HepG2 (cell line): Measurements from ENCODE around the gene TEX19. TPM values are rescaled to one million over a fixed set of nuclear protein-coding genes. Genes with fewer than 3 reads are reported as not detected.

Experiments used
- GMEB2 ChIP-seq: IDR thresholded peaks from 2 replicates; pipeline ENCODE4 v1.6.1; 2016; ENCODE audit warnings: missing biosample characterization, missing genetic modification reagents, low read depth
- KDM3A ChIP-seq: IDR thresholded peaks from 2 replicates; pipeline ENCODE4 v1.6.1; 2018; ENCODE audit warnings: low read depth, missing compliant biosample characterization
- KMT2B ChIP-seq: IDR thresholded peaks from 2 replicates; pipeline ENCODE4 v1.6.1; 2016; ENCODE audit warnings: missing genetic modification reagents, missing compliant biosample characterization
- SMYD3 ChIP-seq: sonication (generic); formaldehyde crosslinking; IDR thresholded peaks from 2 replicates; pipeline ENCODE4 v1.8.1; 2023; ENCODE audit warnings: mild to moderate bottlenecking, missing genetic modification reagents
- TAF15 ChIP-seq: fragments of 200-400 bp; formaldehyde crosslinking; IDR thresholded peaks from one replicate; pipeline ENCODE4 v1.6.1; 2018; ENCODE audit warnings: mild to moderate bottlenecking, low read depth, low read length; ENCODE audit not compliant: poor library complexity, severe bottlenecking
- ZFP41 ChIP-seq: sonication (generic); formaldehyde crosslinking; IDR thresholded peaks from 2 replicates; pipeline ENCODE4 v1.4.0; 2020; ENCODE audit warnings: mild to moderate bottlenecking, missing genetic modification reagents, borderline replicate concordance
- ZMAT3 ChIP-seq: sonication (generic); formaldehyde crosslinking; conservative IDR thresholded peaks from 2 replicates; pipeline ENCODE4 v1.7.0; 2021; ENCODE audit warnings: missing genetic modification reagents
- ZNF205 ChIP-seq: IDR thresholded peaks from 2 replicates; pipeline ENCODE4 v1.6.1; 2018; ENCODE audit warnings: missing biosample characterization, missing genetic modification reagents
- ZNF24 ChIP-seq: fragments of 450-650 bp; IDR thresholded peaks from 2 replicates; pipeline ENCODE4 v1.6.1; 2017; ENCODE audit warnings: antibody characterized with exemption, mild to moderate bottlenecking
- ZNF274 ChIP-seq: sonication (generic); formaldehyde crosslinking; IDR thresholded peaks from 2 replicates; pipeline ENCODE4 v1.5.1; 2020; ENCODE audit warnings: mild to moderate bottlenecking, missing genetic modification reagents
- ZNF543 ChIP-seq: sonication (generic); formaldehyde crosslinking; IDR thresholded peaks from 2 replicates; pipeline ENCODE4 v1.4.0; 2020; ENCODE audit warnings: mild to moderate bottlenecking, missing genetic modification reagents
- polyA plus RNA-seq, 8 experiments: library from polyadenylated mRNA; depleted of rRNA in 3 of 8; stranded (reverse) in 7 of 8; unstranded in 1 of 8; fragments of >200 nt; fragmentation: Illumina TruSeq in 4 of 8; extraction: Trizol in 4 of 8; gene quantifications; 2 replicates each; pipeline versions ENCODE4 v1.2.1 to v1.2.3, GENCODE V29; 2011 to 2016; ENCODE audit warnings: low read depth in 4 of 8, missing spikeins in 1 of 8, mixed read lengths in 1 of 8; ENCODE audit not compliant: insufficient read depth in 1 of 8
- total RNA-seq, 5 experiments: library from RNA; depleted of rRNA; stranded (reverse); fragments of >200 nt; fragmentation: Illumina TruSeq; extraction: Trizol; gene quantifications; 2 replicates each; pipeline ENCODE4 v1.2.3, GENCODE V29; 2016; ENCODE audit warnings: low read depth in 1 of 5
- TF ChIP-seq, protein P1 (sequence below): sonication (generic); formaldehyde crosslinking; IDR thresholded peaks from 2 replicates; pipeline ENCODE4 v1.5.1; 2020; ENCODE audit warnings: missing genetic modification reagents, mild to moderate bottlenecking, borderline replicate concordance
- TF ChIP-seq, protein P2 (sequence below): sonication (generic); formaldehyde crosslinking; IDR thresholded peaks from 2 replicates; pipeline ENCODE4 v1.4.0; 2020; ENCODE audit warnings: low read depth, missing genetic modification reagents
- TF ChIP-seq, protein P3 (sequence below): sonication (generic); formaldehyde crosslinking; IDR thresholded peaks from 2 replicates; pipeline ENCODE4 v1.5.0; 2020; ENCODE audit warnings: mild to moderate bottlenecking, missing genetic modification reagents, moderate library complexity

TEX19 gene
- total and polyA plus RNA-seq, 2 of the 13 experiments (the other 11 are each of a cell fraction or from before 2014, with no cell fraction given): 1.3 to 6.0 TPM

DNA sequence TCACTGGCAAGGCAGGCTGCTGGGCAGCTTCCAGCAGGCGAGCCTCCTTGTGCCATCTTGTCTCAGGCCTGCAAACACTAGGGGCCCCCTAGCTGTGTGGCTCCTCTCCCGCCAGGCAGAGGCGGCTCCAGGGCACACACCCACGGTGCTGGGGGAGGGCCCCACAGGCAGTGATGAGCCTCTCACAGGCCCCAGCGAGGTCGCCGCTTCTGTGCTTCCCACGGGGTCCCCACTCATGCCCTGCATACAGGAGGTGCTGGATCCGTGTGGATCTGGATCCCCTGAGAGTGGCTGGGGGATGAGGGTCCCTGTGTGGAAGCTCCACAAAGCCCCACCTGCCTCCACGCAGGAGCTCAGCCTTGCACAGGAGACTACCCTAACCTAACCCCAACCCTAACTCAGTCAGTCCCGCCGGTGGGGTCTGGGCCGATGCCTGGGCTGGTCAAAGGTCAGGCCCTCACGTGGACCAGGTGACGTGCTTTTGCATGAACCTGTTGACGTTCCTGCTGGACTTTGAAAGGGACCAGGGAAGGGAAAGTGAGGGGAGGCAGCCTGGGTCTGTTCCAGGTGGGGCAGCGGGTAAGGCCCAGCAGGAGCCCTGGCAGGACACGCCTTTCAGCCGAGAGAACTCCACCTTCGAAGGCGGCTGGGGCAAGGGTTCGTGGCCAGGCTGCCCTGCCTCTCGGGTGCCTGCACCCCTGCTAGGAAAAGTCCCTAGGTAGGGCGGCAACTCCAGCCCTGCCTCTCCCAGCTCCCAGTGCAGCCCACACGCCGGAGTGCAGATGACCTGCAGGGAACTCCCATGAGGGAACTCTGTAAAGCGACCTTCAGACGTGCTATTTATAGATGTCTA is 30.7 kb upstream of the TEX19 start (continued):
- TF ChIP-seq, protein P1, sequence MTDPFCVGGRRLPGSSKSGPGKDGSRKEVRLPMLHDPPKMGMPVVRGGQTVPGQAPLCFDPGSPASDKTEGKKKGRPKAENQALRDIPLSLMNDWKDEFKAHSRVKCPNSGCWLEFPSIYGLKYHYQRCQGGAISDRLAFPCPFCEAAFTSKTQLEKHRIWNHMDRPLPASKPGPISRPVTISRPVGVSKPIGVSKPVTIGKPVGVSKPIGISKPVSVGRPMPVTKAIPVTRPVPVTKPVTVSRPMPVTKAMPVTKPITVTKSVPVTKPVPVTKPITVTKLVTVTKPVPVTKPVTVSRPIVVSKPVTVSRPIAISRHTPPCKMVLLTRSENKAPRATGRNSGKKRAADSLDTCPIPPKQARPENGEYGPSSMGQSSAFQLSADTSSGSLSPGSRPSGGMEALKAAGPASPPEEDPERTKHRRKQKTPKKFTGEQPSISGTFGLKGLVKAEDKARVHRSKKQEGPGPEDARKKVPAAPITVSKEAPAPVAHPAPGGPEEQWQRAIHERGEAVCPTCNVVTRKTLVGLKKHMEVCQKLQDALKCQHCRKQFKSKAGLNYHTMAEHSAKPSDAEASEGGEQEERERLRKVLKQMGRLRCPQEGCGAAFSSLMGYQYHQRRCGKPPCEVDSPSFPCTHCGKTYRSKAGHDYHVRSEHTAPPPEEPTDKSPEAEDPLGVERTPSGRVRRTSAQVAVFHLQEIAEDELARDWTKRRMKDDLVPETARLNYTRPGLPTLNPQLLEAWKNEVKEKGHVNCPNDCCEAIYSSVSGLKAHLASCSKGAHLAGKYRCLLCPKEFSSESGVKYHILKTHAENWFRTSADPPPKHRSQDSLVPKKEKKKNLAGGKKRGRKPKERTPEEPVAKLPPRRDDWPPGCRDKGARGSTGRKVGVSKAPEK (CRISPR knock-in tag): peak; percentile 97; the same call in 1 of the 2 replicates
- TF ChIP-seq TAF15 (peak; percentile 46), GMEB2 (CRISPR knock-in tag) (0 out of 2 replicates have a peak, but pooled peaks have one; percentile 41), ZNF274 (peak; percentile 69; the same call in 1 of the 2 replicates), SMYD3 (peak; percentile 92; the same call in 1 of the 2 replicates), ZMAT3 (CRISPR knock-in tag) (peak; percentile 98), ZNF205 (CRISPR knock-in tag) (peak; percentile 60; the same call in 1 of the 2 replicates), KDM3A (peak; percentile 97), KMT2B (CRISPR knock-in tag) (peak; percentile 66; the same call in 1 of the 2 replicates), ZNF543 (CRISPR knock-in tag) (peak; percentile 96), ZFP41 (CRISPR knock-in tag) (no peak), ZNF24 (no peak)
- TF ChIP-seq, protein P2, sequence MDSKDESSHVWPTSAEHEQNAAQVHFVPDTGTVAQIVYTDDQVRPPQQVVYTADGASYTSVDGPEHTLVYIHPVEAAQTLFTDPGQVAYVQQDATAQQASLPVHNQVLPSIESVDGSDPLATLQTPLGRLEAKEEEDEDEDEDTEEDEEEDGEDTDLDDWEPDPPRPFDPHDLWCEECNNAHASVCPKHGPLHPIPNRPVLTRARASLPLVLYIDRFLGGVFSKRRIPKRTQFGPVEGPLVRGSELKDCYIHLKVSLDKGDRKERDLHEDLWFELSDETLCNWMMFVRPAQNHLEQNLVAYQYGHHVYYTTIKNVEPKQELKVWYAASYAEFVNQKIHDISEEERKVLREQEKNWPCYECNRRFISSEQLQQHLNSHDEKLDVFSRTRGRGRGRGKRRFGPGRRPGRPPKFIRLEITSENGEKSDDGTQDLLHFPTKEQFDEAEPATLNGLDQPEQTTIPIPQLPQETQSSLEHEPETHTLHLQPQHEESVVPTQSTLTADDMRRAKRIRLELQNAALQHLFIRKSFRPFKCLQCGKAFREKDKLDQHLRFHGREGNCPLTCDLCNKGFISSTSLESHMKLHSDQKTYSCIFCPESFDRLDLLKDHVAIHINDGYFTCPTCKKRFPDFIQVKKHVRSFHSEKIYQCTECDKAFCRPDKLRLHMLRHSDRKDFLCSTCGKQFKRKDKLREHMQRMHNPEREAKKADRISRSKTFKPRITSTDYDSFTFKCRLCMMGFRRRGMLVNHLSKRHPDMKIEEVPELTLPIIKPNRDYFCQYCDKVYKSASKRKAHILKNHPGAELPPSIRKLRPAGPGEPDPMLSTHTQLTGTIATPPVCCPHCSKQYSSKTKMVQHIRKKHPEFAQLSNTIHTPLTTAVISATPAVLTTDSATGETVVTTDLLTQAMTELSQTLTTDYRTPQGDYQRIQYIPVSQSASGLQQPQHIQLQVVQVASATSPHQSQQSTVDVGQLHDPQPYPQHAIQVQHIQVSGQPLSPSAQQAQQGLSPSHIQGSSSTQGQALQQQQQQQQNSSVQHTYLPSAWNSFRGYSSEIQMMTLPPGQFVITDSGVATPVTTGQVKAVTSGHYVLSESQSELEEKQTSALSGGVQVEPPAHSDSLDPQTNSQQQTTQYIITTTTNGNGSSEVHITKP (CRISPR knock-in tag): peak; percentile 67; the same call in 1 of the 2 replicates
- TF ChIP-seq, protein P3, sequence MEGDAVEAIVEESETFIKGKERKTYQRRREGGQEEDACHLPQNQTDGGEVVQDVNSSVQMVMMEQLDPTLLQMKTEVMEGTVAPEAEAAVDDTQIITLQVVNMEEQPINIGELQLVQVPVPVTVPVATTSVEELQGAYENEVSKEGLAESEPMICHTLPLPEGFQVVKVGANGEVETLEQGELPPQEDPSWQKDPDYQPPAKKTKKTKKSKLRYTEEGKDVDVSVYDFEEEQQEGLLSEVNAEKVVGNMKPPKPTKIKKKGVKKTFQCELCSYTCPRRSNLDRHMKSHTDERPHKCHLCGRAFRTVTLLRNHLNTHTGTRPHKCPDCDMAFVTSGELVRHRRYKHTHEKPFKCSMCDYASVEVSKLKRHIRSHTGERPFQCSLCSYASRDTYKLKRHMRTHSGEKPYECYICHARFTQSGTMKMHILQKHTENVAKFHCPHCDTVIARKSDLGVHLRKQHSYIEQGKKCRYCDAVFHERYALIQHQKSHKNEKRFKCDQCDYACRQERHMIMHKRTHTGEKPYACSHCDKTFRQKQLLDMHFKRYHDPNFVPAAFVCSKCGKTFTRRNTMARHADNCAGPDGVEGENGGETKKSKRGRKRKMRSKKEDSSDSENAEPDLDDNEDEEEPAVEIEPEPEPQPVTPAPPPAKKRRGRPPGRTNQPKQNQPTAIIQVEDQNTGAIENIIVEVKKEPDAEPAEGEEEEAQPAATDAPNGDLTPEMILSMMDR (CRISPR knock-in tag): peak; percentile 32
